Measurements from ENCODE around the gene GABARAP.
A peak's percentile ranks its signal among the peaks of the same experiment; 100 is the strongest.

GABARAP gene

DNA sequence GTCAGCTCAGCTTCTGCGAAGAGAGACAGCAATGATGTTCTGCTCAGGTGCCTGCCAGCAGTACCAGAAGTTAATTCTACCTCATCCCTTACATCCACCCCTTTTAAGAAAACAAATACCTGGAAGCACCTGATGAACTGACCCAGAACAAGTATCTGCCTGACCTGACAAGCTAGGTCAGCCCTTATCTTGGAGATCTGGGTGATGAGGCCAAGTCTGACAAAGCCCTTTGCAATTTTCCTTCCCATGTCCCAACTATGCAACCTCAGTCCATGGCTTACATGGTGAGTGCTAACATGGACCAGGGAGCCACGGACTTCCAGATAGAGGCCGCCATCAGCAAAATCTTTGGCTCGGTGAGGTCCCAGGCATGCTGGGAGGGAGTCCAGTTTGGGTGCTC, 18.9 kb downstream of the GABARAP start:
- H3K4me3 Mint-ChIP-seq: no peak overlapping the region

GRCh38 chr17:7222972-7223292, 19.3 kb downstream of the GABARAP start:
- Mint-ChIP-seq H3K9me3 (ENCODE audit: low read depth) (no peaks in the 10 kb centered on the region), H3K27ac (no peak overlapping the region), H3K36me3 (peaks cover 4% of the 10 kb centered on the region), H3K27me3 (no peaks in the 10 kb centered on the region), H3K4me3 (no peak overlapping the region), H3K4me1 (ENCODE audit: low read depth) (peaks cover 35% of the 10 kb centered on the region)

More for the DNA sequence above, 18.9 kb downstream of the GABARAP start:
- Mint-ChIP-seq H3K27me3 (no peaks in the 10 kb centered on the region), H3K36me3 (peaks cover 7% of the 10 kb centered on the region), H3K27ac (no peak overlapping the region), H3K4me1 (ENCODE audit: low read depth) (peaks cover 34% of the 10 kb centered on the region), H3K9me3 (ENCODE audit: low read depth) (no peaks in the 10 kb centered on the region)

GRCh38 chr17:7222093-7222971, 19.9 kb downstream of the GABARAP start:
- H3K27ac Mint-ChIP-seq: no peak overlapping the region
- H3K4me3 Mint-ChIP-seq: no peak overlapping the region
- H3K4me1 Mint-ChIP-seq (ENCODE audit: low read depth): peaks cover 38% of the 10 kb centered on the region
- no peaks in the 10 kb centered on the region for H3K9me3 Mint-ChIP-seq (ENCODE audit: low read depth)
- H3K36me3 Mint-ChIP-seq: peaks cover 3% of the 10 kb centered on the region
- no peaks in the 10 kb centered on the region for H3K27me3 Mint-ChIP-seq

DNA sequence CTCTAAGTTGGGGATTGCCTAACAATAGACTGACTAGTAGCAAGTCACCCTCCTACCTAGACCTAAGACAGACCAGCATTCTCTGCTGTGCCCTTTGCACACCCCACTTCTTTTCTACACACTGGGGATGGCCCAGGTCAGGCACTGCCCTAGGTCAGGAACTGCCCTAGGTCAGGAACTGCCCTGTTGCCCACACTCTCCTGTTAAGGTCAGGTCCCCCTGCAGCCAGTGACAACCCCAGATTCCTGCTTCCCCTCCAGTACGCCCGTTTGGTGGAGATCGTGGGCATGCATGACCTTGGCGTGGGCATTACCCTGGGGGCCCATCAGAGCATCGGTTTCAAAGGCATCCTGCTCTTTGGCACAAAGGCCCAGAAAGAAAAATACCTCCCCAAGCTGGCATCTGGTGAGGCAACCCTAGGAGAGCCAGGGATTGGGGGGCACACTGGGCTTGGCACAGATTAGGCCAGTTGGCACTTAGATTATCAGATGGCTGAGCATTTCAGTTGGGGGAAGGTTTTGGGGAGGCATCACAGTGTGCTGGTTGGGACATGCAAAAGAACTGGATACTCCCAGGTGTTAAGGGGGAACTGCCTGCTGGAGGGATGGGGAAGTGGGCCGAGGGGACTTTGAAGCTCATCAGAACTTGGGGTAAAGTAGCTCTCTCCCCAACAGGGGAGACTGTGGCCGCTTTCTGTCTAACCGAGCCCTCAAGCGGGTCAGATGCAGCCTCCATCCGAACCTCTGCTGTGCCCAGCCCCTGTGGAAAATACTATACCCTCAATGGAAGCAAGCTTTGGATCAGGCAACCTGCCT, 20.8 kb downstream of the GABARAP start:
- Mint-ChIP-seq H3K9me3 (ENCODE audit: low read depth) (no peaks in the 10 kb centered on the region), H3K4me1 (ENCODE audit: low read depth) (peaks cover 42% of the 10 kb centered on the region), H3K4me3 (peak overlapping the region; percentile 93), H3K27ac (peak overlapping the region; percentile 83), H3K27me3 (no peaks in the 10 kb centered on the region), H3K36me3 (peaks cover 3% of the 10 kb centered on the region)

DNA sequence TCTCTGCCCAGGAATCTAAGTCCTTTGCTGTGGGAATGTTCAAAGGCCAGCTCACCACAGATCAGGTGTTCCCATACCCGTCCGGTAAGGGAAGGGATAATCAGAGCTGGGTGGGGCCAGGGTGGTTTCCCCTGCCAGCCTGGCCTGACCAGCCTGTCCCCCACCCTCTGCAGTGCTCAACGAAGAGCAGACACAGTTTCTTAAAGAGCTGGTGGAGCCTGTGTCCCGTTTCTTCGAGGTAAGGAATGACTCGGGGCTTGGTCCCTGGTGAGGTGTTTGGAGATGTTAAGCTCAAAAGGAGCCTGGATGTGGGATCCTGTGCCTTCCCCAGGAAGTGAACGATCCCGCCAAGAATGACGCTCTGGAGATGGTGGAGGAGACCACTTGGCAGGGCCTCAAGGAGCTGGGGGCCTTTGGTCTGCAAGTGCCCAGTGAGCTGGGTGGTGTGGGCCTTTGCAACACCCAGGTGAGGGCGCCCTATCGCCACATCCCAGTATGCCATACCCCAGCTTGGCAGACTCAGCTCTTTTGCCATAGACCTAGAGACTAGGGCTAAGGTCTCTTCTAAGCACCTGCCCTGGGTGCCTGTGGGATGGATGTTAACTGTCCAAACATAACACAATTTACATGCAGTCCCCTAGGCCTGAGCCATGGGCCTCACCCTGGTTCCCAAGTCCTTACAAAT, 21.5 kb downstream of the GABARAP start:
- H3K9me3 Mint-ChIP-seq (ENCODE audit: low read depth): no peaks in the 10 kb centered on the region
- peaks cover 50% of the 10 kb centered on the region for H3K4me1 Mint-ChIP-seq (ENCODE audit: low read depth)
- H3K4me3 Mint-ChIP-seq: peak overlapping the region; percentile 93
- no peaks in the 10 kb centered on the region for H3K27me3 Mint-ChIP-seq
- peak overlapping the region; percentile 83 for H3K27ac Mint-ChIP-seq
- H3K36me3 Mint-ChIP-seq: peaks cover 3% of the 10 kb centered on the region

GRCh38 chr17:7219812-7220592, 22.2 kb downstream of the GABARAP start, which contains the start of the genes ACADVL and DLG4:
Gene ACADVL (plus strand): TSS chr17:7219938. CDS start chr17:7219985, 47 bp downstream.
Gene DLG4 (minus strand): TSS chr17:7219836.
- H3K36me3 Mint-ChIP-seq: peaks cover 3% of the 10 kb centered on the region
- H3K4me1 Mint-ChIP-seq (ENCODE audit: low read depth): peaks cover 56% of the 10 kb centered on the region
- no peaks in the 10 kb centered on the region for H3K9me3 Mint-ChIP-seq (ENCODE audit: low read depth)
- H3K27me3 Mint-ChIP-seq: no peaks in the 10 kb centered on the region
- peak within 1 kb of the TSS; percentile 93 for H3K4me3 Mint-ChIP-seq
- peak within 1 kb of the TSS; percentile 95 for H3K27ac Mint-ChIP-seq

DNA sequence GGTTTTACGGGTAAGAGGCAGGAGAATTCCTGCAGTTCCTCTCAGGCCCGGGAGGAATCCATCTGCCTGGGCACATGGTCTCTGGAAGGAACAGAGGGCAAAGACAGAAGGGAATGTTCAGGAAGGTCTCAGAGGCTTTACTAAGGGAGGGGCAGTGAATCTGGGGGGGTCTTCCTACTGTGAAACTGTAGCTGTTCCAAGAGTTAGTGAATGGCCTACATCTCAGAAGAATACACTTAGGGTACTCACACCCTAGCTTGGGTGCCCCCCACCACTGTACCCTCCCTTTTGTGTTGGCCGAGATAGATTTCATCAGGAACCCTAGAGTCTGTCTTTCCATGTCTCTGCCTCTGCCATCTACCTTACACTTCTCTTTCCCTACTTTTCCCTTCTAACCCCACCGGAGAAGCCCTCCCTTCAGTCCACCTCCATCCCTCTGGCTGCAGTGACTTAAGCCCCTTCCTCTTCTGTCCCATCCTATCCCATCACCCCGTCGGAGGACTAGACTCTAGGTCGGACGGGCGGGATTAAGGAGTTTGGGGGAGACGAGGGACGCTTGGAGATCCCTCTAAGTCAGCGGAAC, 22.9 kb downstream of the GABARAP start:
- Mint-ChIP-seq H3K4me3 (peak overlapping the region; percentile 93), H3K27me3 (no peaks in the 10 kb centered on the region), H3K27ac (peak overlapping the region; percentile 95), H3K36me3 (peaks cover 3% of the 10 kb centered on the region), H3K4me1 (ENCODE audit: low read depth) (peaks cover 63% of the 10 kb centered on the region), H3K9me3 (ENCODE audit: low read depth) (no peaks in the 10 kb centered on the region)

DNA sequence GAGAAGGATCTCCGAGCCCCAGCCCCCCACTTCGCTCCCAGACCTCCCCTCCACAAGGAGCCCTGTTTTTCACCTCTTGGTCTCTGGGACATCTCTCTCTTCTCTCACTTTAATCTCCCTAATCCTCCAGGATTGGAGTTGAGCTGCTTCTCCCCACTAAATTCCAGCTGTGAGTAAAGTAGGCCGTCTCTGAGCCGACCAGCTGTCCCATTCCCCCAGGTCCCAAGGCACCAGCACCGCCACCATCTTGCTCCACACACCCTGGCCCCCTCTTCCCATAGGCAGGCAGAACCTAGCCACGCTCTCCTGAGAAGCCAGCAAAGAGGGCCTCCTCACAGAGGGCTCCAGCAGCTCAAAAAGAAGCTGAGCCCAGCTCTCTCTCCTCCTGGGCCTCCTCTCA, 23.5 kb downstream of the GABARAP start:
- Mint-ChIP-seq H3K36me3 (peaks cover under 1% of the 10 kb centered on the region), H3K27me3 (no peaks in the 10 kb centered on the region), H3K27ac (peak overlapping the region; percentile 95), H3K4me3 (peak overlapping the region; percentile 93), H3K4me1 (ENCODE audit: low read depth) (peaks cover 69% of the 10 kb centered on the region), H3K9me3 (ENCODE audit: low read depth) (no peaks in the 10 kb centered on the region)

GRCh38 chr17:7218166-7218565, 24.1 kb downstream of the GABARAP start:
- H3K36me3 Mint-ChIP-seq: no peaks in the 10 kb centered on the region
- peak overlapping the region; percentile 68 for H3K4me3 Mint-ChIP-seq
- peak overlapping the region; percentile 70 for H3K27ac Mint-ChIP-seq

GRCh38 chr17:7217113-7217987, 24.9 kb downstream of the GABARAP start:
- peaks cover 71% of the 10 kb centered on the region for H3K4me1 Mint-ChIP-seq (ENCODE audit: low read depth)

More at GRCh38 chr17:7218166-7218565, 24.1 kb downstream of the GABARAP start:
- Mint-ChIP-seq H3K9me3 (ENCODE audit: low read depth) (no peaks in the 10 kb centered on the region), H3K27me3 (no peaks in the 10 kb centered on the region), H3K4me1 (ENCODE audit: low read depth) (peaks cover 71% of the 10 kb centered on the region)

DNA sequence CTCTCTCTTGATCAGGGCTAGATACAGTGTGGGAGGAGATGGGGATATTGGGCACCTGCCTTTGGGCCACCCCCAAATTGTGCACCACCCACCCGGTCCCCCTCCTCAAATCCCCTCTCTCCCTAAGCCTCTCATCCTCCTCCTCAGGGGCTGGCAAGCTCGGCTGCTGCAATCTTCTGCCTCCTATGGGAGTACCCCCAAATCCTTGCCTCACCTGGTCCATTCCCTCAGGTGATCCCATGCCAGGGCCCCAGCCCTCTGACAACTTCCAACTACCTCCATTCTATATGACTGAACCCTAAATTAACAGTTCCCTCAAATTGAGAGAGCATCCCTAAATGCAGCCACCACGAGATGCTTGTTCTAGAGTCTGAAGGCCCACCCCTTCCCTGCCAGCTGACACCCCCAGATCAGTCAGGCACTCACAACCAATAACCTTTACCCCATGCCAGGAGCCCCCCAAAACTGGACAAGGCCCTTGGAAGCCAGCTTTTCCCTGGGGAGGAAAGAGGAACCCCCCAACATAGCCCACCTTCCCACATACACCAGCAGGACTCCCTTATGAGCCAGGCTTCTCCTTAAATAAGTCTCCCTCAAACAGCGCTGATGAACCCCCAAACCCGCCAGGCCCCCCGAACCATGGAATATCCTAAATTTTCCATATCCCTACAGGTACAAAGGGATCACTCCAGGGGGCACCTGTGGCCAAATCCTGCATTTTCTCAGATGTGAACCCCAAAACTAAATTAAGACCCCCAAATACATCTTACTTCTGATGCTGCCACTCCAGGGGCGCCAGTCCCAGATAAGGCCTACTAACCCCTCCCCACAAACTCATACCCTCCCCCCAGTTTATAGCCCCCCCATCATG, 25.8 kb downstream of the GABARAP start:
- Mint-ChIP-seq H3K27ac (peak overlapping the region; percentile 67), H3K36me3 (no peaks in the 10 kb centered on the region), H3K27me3 (no peaks in the 10 kb centered on the region), H3K9me3 (ENCODE audit: low read depth) (no peaks in the 10 kb centered on the region), H3K4me1 (ENCODE audit: low read depth) (peaks cover 77% of the 10 kb centered on the region), H3K4me3 (peak overlapping the region; percentile 61)

More at GRCh38 chr17:7217113-7217987, 24.9 kb downstream of the GABARAP start:
- H3K4me3 Mint-ChIP-seq: peak overlapping the region; percentile 68
- H3K36me3 Mint-ChIP-seq: no peaks in the 10 kb centered on the region
- H3K9me3 Mint-ChIP-seq (ENCODE audit: low read depth): no peaks in the 10 kb centered on the region
- H3K27me3 Mint-ChIP-seq: no peaks in the 10 kb centered on the region
- H3K27ac Mint-ChIP-seq: peak overlapping the region; percentile 70

GRCh38 chr17:7215652-7216180, 26.5 kb downstream of the GABARAP start:
- Mint-ChIP-seq H3K4me1 (ENCODE audit: low read depth) (peaks cover 70% of the 10 kb centered on the region), H3K27ac (peak overlapping the region; percentile 91), H3K9me3 (ENCODE audit: low read depth) (no peaks in the 10 kb centered on the region), H3K4me3 (peak overlapping the region; percentile 89), H3K36me3 (no peaks in the 10 kb centered on the region), H3K27me3 (no peaks in the 10 kb centered on the region)
